DMS153 treated with DMSO at 0.1 percent for 48 hours (cell line): Measurements from ENCODE around the gene ANKRD45.
"Not testable (repeated sequence)": the region's sequence is repeated elsewhere in the genome, so short reads cannot be mapped to it uniquely, and the experiment has no call there.

ENCODE experiments used
- DNase-seq: peaks from one replicate; lab custom pipeline; 2025; ENCODE audit not compliant: unreplicated experiment; lab: John Stamatoyannopoulos, UW

ANKRD45 gene

DNA sequence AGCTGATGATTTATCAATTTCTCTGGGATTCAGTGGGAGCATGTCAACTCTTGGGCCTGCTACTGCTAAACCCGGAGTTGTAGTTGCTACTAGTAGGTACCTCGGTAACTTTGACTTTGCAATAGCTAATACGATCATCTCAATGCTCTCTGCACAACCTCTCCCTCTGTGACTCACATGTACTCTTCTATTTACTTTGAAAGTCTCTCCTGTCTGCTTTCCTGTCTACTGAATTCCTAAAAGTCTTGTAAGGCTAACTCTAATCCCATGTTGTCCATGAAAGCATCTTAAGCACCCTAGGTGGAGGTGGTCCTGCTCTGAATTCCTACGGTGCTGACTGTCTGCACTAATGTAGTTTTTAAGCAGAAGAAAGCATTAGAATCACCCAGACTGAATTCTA is 96.1 kb downstream of the ANKRD45 start:
- no peak for DNase-seq

DNA sequence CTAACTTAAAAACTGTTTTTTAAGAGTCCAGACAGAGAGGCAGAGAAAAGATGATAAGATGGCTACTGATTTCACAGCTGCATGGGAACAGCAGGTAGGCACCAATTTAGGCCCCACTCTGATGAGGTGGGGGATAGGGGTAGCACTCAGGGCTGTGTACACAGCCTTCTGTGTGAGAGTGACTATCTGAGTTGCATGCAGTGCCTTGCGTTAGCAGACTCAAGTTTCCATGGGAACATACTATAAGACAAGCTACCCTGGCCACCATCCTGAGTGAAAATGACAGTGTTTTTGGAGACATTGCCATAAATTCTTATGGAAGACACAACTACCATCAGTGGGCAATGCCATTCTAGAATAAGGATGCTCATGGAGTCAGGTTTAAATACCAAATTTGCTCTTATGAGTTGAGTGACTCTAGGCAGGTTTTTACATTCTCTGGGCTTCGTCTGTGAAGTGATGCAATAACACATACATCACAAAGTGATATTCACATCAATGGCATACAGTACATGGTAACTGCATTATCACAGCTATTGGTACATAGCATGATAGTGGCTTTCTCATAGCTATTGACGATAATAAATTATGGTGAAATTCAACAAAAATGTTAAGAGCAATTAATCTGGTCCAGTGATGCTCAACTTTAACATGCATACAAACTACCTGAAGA is 97.3 kb downstream of the ANKRD45 start:
- DNase-seq: no peak

DNA sequence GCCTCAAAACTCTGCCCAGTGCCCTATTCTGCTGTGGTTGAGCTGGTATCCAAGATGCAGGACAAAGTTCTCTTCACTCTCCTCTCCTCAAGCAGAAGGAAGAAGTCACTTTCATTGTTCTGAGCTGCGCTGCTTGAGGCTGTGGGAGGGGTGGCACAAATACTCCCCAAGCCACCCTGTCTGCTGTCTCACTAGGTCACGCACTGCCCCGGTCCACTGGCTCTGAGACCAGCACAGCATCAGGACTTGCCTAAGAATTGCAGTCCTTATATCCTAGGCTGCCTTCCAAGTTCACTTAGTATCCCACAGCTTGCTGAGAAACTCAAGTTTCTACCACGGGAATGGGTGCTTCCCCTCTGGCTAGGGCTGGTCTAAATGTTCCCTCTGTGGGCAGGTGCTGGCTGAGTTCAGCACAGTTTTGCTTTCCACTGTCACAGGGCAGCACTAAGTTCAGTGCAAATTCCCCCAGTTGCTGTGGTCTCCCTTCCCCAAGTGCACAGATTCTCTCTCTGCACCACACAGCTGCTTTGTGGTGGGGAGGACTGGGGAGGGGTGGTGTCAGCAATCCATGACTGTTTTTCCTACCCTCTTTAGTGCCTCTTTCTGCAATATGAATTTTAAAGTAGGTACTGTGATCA is 99.2 kb downstream of the ANKRD45 start:
- no peak for DNase-seq

DNA sequence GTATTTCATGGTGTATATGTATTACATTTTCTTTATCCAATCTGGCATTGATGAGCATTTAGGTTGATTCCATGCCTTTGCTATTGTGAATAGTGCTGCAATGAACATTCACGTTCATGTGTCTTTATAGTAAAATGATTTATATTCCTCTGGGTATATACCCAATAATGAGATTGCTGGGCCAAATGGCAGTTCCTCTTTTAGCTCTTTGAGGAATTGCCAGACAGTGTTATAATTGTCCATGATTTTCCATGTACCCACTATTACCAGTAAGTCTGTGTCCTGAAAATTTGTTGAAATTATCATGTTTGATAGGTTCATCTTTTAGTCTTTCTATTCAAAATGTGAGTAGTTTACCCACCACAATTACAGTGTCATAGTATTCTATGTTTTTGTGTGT is 101.2 kb downstream of the ANKRD45 start:
- DNase-seq: no peak

DNA sequence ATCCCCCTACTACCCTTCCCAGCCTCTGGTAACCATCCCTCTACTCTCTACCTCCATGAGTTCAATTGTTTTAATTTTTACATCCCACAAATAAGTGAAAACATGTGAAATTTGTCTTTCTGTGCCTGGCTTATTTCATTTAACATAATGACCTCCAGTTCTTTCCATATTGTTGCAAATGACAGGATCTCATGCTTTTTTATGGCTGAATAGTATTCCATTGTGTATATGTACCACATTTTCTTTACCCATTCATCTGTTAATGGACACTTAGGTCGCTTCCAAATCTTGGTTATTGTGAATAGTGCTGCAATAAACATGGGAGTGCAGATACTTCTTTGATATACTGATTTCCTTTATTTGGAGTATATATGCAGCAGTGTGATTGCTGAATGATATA is 105.8 kb downstream of the ANKRD45 start:
- DNase-seq: not testable (repeated sequence)

DNA sequence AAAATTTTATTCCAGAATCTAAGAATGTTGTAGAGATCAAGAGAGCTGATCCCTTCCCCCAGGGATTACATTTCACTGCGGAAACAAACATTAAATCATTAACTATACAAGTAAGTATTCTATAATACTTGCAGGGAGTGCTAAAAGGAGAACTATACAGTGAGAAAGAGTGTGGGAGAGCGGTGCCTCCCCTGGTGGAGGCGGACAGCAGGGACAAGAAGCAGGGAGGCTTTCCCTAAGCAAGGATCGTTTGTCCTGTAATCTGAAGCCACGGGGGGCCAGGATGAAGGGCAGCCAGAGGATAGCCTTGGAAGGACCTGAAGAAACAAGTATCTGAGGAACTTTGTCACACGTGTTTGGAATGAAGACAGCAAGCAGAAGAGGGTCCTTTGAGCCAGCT is 106.8 kb downstream of the ANKRD45 start:
- DNase-seq: no peak

DNA sequence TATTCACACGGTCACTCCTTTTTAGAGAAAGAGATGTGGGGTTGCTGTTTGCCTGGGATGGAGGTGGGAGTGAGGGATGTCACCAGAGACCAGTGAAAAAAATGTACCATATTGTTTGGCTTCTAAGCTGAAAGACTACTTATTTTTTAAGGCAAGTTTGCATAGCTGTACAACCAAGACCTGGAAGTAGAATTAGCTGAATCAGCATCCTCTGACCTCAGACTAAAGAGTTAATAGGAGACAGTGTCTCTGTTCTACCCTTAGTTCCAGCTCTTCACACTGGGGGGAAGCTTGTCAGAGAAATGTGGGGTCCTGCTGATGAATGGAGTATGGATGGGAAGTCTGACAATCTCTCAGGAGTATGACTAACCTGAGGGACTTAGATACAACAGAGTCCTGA is 108.4 kb downstream of the ANKRD45 start:
- DNase-seq: no peak

DNA sequence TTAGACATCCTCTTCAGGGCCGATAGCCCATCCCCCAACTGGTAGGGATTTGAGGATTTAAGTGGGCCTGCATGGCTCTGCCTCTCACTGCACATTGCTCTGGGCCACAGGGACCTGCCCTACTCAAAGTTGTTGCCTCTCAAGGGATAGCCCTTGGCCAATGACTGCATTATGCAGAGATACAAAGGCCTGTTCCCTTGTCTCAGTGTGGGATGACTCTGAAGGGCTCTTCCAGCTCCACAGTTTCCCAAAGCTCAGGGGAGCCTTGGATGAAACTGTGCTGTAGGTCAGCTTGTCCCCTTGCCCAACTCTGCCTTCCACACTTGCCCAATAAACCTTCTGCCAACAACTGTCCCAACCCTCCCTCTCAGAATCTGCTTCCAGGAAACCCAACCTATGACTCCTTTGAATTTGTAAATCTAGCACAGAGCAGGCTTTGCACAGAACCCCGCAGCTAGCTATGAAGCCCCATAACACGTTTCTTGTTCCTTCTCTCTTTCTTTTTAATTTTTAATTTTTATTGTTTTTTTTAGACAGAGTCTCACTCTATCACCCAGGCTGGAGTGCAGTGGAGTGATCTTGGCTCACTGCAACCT is 109.3 kb downstream of the ANKRD45 start:
- DNase-seq: no peak
